ENCODE results near the gene FUT3. TPM values are rescaled to one million over a fixed set of nuclear protein-coding genes. Genes with fewer than 3 reads are reported as not detected.
"Not testable (repeated sequence)": the region's sequence is repeated elsewhere in the genome, so short reads cannot be mapped to it uniquely, and the experiment has no call there.

The FUT3 gene
- total RNA-seq, 1 experiment from 2014 or later, result 0.34 TPM

DNA sequence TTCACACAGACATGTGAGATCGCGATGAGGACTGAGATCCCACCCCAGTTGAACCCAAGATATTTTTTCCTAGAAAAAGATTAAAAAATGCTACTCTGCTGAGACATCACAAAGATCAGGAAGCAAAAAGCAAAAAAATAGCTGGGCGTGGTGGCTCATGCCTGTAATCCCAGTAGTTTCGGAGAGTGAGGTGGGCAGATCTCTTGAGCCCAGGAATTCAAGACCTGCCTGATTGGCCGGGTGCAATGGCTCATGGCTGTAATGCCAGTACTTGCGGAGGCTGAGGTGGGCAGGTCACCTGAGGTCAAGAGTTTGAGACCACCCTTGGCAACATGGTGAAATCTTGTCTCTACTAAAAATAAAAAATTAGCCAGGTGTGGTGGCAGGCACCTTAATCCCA is 1.1 kb downstream of the FUT3 start:
- H3K9me3 Mint-ChIP-seq (ENCODE audit: unreplicated experiment), result no peaks in the 10 kb centered on the region
- ChIA-PET POLR2A (no interaction called here), CTCF (no interaction called here)
- Histone ChIP-seq H3K9me3 (no peaks in the 10 kb centered on the region), H3K4me3 (ENCODE audit: low read depth, low read length) (no peak overlapping the region), H3K36me3 (ENCODE audit: control insufficient read depth, insufficient read depth, low read length) (no peaks in the 10 kb centered on the region), H3K27me3 (replicated peaks; ENCODE audit: control insufficient read depth, insufficient read depth, low read length) (no peaks in the 10 kb centered on the region), H3K4me1 (no peaks in the 10 kb centered on the region)
- no peak overlapping the region for H3K4me3 Mint-ChIP-seq (ENCODE audit: unreplicated experiment)
- intact Hi-C loops (cut with micrococcal nuclease; ENCODE audit: unreplicated experiment), result no loop called here
- no peak for DNase-seq
- no peaks in the 10 kb centered on the region for H3K4me1 Mint-ChIP-seq (ENCODE audit: low read depth, unreplicated experiment)
- TF ChIP-seq CTCF (IDR thresholded peaks at IDR 0.05; ENCODE audit: insufficient read depth in 1 of 2, low read depth in 1 of 2, low read length in 1 of 2, severe bottlenecking in 1 of 2, unreplicated experiment in 1 of 2), result no peak
- H3K27ac Mint-ChIP-seq (ENCODE audit: unreplicated experiment), result no peak overlapping the region
- BruUV-seq (replicated peaks), result no TSS peak
- H3K27me3 Mint-ChIP-seq (ENCODE audit: insufficient read depth, unreplicated experiment), result no peaks in the 10 kb centered on the region
- no peaks in the 10 kb centered on the region for H3K36me3 Mint-ChIP-seq (ENCODE audit: insufficient read depth, unreplicated experiment)

DNA sequence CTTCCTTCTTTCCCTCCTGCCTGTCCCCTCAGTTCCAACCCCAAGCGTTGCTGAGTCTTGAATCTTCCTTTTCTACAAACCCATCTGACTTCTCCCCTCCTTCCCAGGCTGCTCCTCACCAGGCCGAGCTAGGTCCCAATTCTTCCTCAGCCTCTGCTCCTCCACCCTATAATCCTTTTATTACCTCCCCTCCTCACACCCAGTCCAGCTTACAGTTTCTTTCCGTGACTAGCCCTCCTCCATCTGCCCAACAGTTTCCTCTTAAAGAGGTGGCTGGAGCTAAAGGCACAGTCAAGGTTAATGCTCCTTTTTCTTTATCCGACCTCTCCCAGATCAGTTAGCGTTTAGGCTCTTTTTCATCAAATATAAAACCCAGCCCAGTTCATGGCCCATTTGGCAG is 2.6 kb downstream of the FUT3 start:
- H3K4me3 ChIP-seq (ENCODE audit: low read depth, low read length); H3K4me3 Mint-ChIP-seq (ENCODE audit: unreplicated experiment); H3K4me1 ChIP-seq; H3K9me3 ChIP-seq; POLR2A ChIA-PET; CTCF ChIA-PET; DNase-seq; H3K9me3 Mint-ChIP-seq (ENCODE audit: unreplicated experiment); intact Hi-C loops (cut with micrococcal nuclease; ENCODE audit: unreplicated experiment); H3K4me1 Mint-ChIP-seq (ENCODE audit: low read depth, unreplicated experiment); H3K36me3 Mint-ChIP-seq (ENCODE audit: insufficient read depth, unreplicated experiment); H3K27me3 Mint-ChIP-seq (ENCODE audit: insufficient read depth, unreplicated experiment); H3K36me3 ChIP-seq (ENCODE audit: control insufficient read depth, insufficient read depth, low read length); H3K27me3 ChIP-seq (replicated peaks; ENCODE audit: control insufficient read depth, insufficient read depth, low read length); H3K27ac Mint-ChIP-seq (ENCODE audit: unreplicated experiment); BruUV-seq (replicated peaks): not testable (repeated sequence)

- H3K9me3 Mint-ChIP-seq (ENCODE audit: unreplicated experiment); H3K36me3 Mint-ChIP-seq (ENCODE audit: insufficient read depth, unreplicated experiment); H3K27me3 ChIP-seq (replicated peaks; ENCODE audit: control insufficient read depth, insufficient read depth, low read length); DNase-seq; H3K27me3 Mint-ChIP-seq (ENCODE audit: insufficient read depth, unreplicated experiment); POLR2A ChIA-PET; BruUV-seq (replicated peaks); H3K36me3 ChIP-seq (ENCODE audit: control insufficient read depth, insufficient read depth, low read length); intact Hi-C loops (cut with micrococcal nuclease; ENCODE audit: unreplicated experiment); H3K4me3 Mint-ChIP-seq (ENCODE audit: unreplicated experiment); H3K9me3 ChIP-seq; H3K27ac Mint-ChIP-seq (ENCODE audit: unreplicated experiment); H3K4me1 ChIP-seq; H3K4me3 ChIP-seq (ENCODE audit: low read depth, low read length); H3K4me1 Mint-ChIP-seq (ENCODE audit: low read depth, unreplicated experiment); CTCF ChIA-PET: not testable (repeated sequence)
These were observed 3.4 kb downstream of the FUT3 start for GRCh38 chr19:5847846-5848245.

- H3K4me1 ChIP-seq, result no peaks in the 10 kb centered on the region
- H3K9me3 ChIP-seq, result no peaks in the 10 kb centered on the region
- Mint-ChIP-seq H3K4me1 (ENCODE audit: low read depth, unreplicated experiment) (no peaks in the 10 kb centered on the region), H3K36me3 (ENCODE audit: insufficient read depth, unreplicated experiment) (no peaks in the 10 kb centered on the region), H3K27ac (ENCODE audit: unreplicated experiment) (no peak overlapping the region), H3K27me3 (ENCODE audit: insufficient read depth, unreplicated experiment) (no peaks in the 10 kb centered on the region), H3K9me3 (ENCODE audit: unreplicated experiment) (no peaks in the 10 kb centered on the region), H3K4me3 (ENCODE audit: unreplicated experiment) (no peak overlapping the region)
- no peaks in the 10 kb centered on the region for H3K27me3 ChIP-seq (replicated peaks; ENCODE audit: control insufficient read depth, insufficient read depth, low read length)
- CTCF ChIA-PET, result no interaction called here
- no peak overlapping the region for H3K4me3 ChIP-seq (ENCODE audit: low read depth, low read length)
- POLR2A ChIA-PET, result no interaction called here
- BruUV-seq (replicated peaks), result no TSS peak
- no peaks in the 10 kb centered on the region for H3K36me3 ChIP-seq (ENCODE audit: control insufficient read depth, insufficient read depth, low read length)
- TF ChIP-seq CTCF (IDR thresholded peaks at IDR 0.05; ENCODE audit: insufficient read depth in 1 of 2, low read depth in 1 of 2, low read length in 1 of 2, severe bottlenecking in 1 of 2, unreplicated experiment in 1 of 2), result no peak
- DNase-seq, result no peak
- intact Hi-C loops (cut with micrococcal nuclease; ENCODE audit: unreplicated experiment), result no loop called here
These were observed 6.5 kb downstream of the FUT3 start for GRCh38 chr19:5844456-5845433.

Measured in Caco-2 (cell line).